Neural progenitor cell (in vitro differentiated cells): ENCODE measurements around the gene BRD4.
A peak's percentile ranks its signal among the peaks of the same experiment; 100 is the strongest.

ENCODE experiments used
- EZH2 ChIP-seq: fragments of 200-600 bp; sonication (generic); IDR thresholded peaks from 2 replicates; pipeline ENCODE4 v1.6.1; 2017; ENCODE audit warnings: antibody characterized with exemption, mild to moderate bottlenecking, moderate library complexity
- EZH2phosphoT487 ChIP-seq: fragments of 200-600 bp; sonication (generic); IDR thresholded peaks from 2 replicates; pipeline ENCODE4 v1.6.1; 2017; ENCODE audit warnings: antibody characterized with exemption
- TF ChIP-seq, protein P1 (sequence below): fragments of 200-600 bp; sonication (generic); IDR thresholded peaks from 2 replicates; pipeline ENCODE4 v1.5.1; 2017; ENCODE audit warnings: antibody characterized with exemption, mild to moderate bottlenecking

DNA sequence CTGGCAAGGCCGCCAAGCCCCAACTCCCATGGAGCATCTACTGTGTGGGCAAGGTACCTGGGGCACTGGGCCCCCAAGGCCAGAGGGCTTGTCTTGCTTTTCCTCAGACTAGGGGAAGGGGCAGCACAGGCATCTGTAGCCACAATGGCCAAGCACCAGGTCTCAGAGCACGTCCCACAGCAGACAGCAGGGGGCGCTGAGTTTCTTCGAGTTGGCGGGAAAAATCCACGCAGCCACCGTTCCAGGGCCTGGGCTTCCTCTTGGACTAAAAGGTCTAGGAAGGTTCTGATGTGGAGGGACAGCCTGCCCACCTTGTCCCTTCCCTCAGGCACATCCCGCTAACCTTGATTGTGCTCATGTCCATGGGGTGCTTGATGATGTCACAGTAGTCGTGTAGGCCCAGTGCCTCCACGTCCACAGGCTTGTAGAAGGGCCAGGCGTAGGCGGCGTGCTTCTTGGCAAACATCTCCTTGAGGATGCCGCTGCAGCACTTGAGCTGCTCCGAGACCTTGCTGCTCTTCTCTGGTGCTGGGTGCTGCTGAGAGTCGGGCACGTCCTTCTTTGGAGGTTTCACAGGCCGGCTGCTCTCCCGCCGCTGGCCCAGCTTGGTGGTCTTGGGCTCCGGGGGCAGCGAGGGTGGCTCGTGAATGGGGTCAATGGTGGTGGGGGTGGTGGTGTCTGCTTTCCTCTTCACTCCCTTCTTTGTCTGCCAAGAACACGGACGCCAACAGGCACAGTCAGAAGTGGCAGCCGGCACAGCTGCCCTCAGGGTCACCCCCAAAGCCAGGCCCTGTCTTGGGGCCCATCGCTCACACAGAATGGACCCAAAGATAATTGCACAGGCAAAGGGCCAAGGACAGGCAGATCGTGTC is 68.0 kb downstream of the BRD4 start:
- TF ChIP-seq EZH2phosphoT487 (no peak), EZH2 (no peak)
- TF ChIP-seq, protein P1, sequence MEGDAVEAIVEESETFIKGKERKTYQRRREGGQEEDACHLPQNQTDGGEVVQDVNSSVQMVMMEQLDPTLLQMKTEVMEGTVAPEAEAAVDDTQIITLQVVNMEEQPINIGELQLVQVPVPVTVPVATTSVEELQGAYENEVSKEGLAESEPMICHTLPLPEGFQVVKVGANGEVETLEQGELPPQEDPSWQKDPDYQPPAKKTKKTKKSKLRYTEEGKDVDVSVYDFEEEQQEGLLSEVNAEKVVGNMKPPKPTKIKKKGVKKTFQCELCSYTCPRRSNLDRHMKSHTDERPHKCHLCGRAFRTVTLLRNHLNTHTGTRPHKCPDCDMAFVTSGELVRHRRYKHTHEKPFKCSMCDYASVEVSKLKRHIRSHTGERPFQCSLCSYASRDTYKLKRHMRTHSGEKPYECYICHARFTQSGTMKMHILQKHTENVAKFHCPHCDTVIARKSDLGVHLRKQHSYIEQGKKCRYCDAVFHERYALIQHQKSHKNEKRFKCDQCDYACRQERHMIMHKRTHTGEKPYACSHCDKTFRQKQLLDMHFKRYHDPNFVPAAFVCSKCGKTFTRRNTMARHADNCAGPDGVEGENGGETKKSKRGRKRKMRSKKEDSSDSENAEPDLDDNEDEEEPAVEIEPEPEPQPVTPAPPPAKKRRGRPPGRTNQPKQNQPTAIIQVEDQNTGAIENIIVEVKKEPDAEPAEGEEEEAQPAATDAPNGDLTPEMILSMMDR, result peak; percentile 81
